Activated CD8-positive, alpha-beta T cell treated with anti-CD3 and anti-CD28 coated beads, Interleukin-2, amount 10 ng/mL, durations not matched to agents 7 days and 5 days (primary cell): Measurements from ENCODE around the gene UBE2G2. TPM values are rescaled to one million over a fixed set of nuclear protein-coding genes. Genes with fewer than 3 reads are reported as not detected.
"Not testable (repeated sequence)": the region's sequence is repeated elsewhere in the genome, so short reads cannot be mapped to it uniquely, and the experiment has no call there.

Experiments used
- ATAC-seq: fragments of 150-1000 bp; cut with Tn5 transposase; one replicate; pipeline ENCODE4 v1.10.0; 2021; ENCODE audit warnings: moderate library complexity
- CTCF ChIA-PET: fragments of 350-600 bp; sonication (Branson Sonifier 250); formaldehyde crosslinking; loops from one replicate; lab custom pipeline; 2021; ENCODE audit warnings: antibody characterized with exemption; lab: Charles Lee
- POLR2A ChIA-PET: fragments of 350-600 bp; sonication (Branson Sonifier 250); formaldehyde crosslinking; loops from one replicate; lab custom pipeline; 2021; ENCODE audit warnings: antibody characterized with exemption; lab: Charles Lee
- DNase-seq: peaks from one replicate; pipeline ENCODE4 v3.0.0-alpha.2; 2020
- H3K27ac Mint-ChIP-seq: one replicate; pipeline ENCODE4 v1.8.0; 2021; ENCODE audit warnings: mild to moderate bottlenecking, mixed read lengths
- H3K27me3 Mint-ChIP-seq: one replicate; pipeline ENCODE4 v1.8.0; 2021; ENCODE audit warnings: low read depth, mixed read lengths
- H3K36me3 Mint-ChIP-seq: one replicate; pipeline ENCODE4 v1.8.0; 2021; ENCODE audit warnings: low read depth, mixed read lengths
- H3K4me1 Mint-ChIP-seq: one replicate; pipeline ENCODE4 v1.8.0; 2021; ENCODE audit warnings: low read depth, mixed read lengths
- H3K4me3 Mint-ChIP-seq: one replicate; pipeline ENCODE4 v1.8.0; 2021; ENCODE audit warnings: mild to moderate bottlenecking, mixed read lengths
- H3K9me3 Mint-ChIP-seq: one replicate; pipeline ENCODE4 v1.8.0; 2022; ENCODE audit warnings: mixed read lengths; ENCODE audit not compliant: insufficient read depth
- total RNA-seq, 2 experiments: library from RNA; stranded (reverse); gene quantifications; one replicate each; pipeline ENCODE4 v1.2.3, GENCODE V29; 2021

Gene UBE2G2
- total RNA-seq, 2 experiments from 2014 or later = 85.5 to 86.0 TPM

DNA sequence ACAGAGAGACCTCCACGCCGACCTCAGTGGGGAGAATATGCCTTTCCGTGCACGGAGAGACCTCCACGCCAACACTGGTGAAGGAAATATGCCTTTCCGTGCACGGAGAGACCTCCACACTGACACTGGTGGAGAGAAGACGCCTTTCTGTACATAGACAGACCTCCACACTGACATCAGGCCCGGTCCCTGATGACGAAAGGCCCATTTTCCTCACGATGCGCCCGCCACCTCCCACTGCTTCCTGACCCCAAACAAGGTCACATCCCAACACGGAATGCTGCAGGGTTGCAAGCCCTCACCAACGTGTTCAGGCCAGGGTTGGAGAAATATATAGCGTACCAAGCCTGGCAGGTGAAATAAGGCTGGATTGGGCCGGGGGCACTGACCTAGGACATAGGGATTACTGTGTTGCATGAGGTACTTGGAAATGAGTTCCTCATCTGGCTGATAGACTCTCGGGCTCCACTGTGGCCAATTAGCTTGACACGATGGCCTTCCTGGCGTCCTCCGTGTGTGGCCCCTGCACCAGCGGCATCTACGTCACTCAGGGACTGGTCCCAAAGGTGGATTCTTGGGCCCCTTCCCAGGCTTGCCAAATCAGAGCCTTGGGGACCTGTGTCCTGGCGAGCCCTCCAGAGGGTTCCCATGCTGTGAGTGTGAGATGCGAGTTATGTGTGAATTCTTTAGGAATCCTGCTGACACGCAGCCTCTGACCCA is 32.8 kb upstream of the UBE2G2 start:
- Mint-ChIP-seq H3K27me3 (peaks cover 2% of the 10 kb centered on the region), H3K27ac (no peak overlapping the region), H3K36me3 (no peaks in the 10 kb centered on the region), H3K4me1 (peaks cover 6% of the 10 kb centered on the region), H3K9me3 (peaks cover 5% of the 10 kb centered on the region), H3K4me3 (no peak overlapping the region)
- ChIA-PET CTCF (no interaction called here), POLR2A (no interaction called here)
- DNase-seq (no peak), ATAC-seq (no peak)

DNA sequence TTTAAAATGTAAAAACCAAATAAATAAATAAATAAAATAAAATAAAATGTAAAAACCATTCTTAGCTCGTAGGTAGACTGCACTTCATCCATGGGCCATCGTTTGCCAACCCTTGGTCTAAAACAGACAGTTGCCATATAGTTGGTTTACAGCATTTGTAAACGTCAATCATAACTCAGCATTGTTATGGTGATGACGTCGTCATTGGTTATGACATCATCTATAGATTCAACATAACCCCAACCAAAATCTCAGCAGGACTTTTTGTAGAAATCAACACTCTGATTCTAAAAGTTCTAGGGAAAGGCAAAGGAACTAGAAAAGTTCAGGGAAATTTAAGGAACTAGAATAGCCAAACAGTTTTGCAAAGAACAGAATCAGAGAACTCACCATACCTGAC is 32.0 kb upstream of the UBE2G2 start:
- Mint-ChIP-seq H3K27me3 (peaks cover 5% of the 10 kb centered on the region), H3K4me3 (no peak overlapping the region), H3K36me3 (no peaks in the 10 kb centered on the region), H3K9me3 (peaks cover 9% of the 10 kb centered on the region), H3K4me1 (peaks cover 6% of the 10 kb centered on the region), H3K27ac (no peak overlapping the region)
- no peak for ATAC-seq
- no peak for DNase-seq
- ChIA-PET CTCF (no interaction called here), POLR2A (no interaction called here)

DNA sequence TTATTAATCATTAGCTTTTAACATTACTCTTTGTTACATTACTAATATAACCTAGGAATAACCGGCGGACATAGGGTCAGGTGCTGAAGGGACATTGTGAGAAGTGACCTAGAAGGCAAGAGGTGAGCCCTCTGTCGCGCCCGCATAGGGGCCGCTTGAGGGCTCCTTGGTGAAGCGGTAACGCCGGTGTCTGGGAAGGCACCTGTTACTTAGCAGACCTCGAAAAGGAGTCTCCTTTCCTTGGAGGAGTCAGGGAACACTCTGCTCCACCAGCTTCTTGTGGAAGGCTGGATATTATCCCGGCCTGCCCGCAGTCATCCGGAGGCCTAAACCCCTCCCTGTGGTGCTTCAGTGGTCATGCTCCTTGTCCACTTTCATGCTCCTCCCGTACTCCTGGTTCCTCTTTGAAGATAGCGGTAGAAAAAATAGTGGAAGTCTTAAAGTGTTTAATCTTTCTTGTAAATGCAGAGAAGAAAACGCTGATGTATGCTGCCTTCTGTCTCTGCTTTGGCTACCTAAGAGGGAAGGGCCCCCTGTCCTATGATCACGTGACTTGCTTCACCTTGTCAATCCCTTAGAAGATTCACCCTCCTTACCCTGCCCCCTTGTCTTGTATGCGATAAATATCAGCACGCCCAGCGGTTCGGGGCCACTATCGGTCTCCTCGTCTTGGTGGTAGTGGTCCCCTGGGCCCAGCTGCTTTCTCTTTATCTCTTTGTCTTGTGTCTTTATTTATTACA is 31.1 kb upstream of the UBE2G2 start:
- POLR2A ChIA-PET, H3K36me3 Mint-ChIP-seq, DNase-seq, H3K27ac Mint-ChIP-seq, CTCF ChIA-PET, H3K4me1 Mint-ChIP-seq, H3K27me3 Mint-ChIP-seq, H3K4me3 Mint-ChIP-seq, ATAC-seq: not testable (repeated sequence)
- peaks cover 19% of the 10 kb centered on the region for H3K9me3 Mint-ChIP-seq

DNA sequence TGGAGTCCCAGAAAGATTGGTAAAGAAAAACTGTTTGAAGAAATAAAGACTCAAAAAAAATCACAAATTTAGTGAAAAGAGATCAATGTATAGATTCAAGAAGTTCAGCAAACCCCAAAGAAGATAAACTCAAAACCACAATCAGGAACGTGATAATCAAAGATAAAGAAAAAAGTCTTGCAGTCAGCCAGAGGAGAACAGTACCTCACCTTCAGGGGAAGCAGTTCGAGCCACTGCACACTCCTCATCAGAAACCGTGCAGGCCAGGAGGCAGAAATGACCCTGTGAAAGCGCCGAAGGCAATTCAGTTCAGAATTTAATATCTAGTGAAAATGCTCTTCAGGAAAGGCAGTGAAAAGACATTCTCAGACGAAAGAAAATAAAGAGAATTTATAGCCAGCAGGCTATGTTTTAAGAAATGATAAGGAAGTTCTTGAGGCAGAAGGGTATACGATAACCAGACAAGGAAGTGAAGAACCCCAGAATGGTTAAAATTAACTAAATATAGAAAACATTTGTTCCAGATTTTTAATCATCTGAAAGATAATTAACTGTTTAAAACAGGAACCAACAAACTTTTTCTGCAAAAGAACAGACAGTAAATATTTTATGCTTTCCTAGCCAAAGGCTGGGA is 29.7 kb upstream of the UBE2G2 start:
- POLR2A ChIA-PET = no interaction called here
- Mint-ChIP-seq H3K27me3 (peaks cover 14% of the 10 kb centered on the region), H3K9me3 (peaks cover 27% of the 10 kb centered on the region), H3K4me3 (no peak overlapping the region), H3K27ac (no peak overlapping the region), H3K36me3 (peaks cover 5% of the 10 kb centered on the region), H3K4me1 (peaks cover 6% of the 10 kb centered on the region)
- ATAC-seq = no peak
- no peak for DNase-seq
- CTCF ChIA-PET = no interaction called here

DNA sequence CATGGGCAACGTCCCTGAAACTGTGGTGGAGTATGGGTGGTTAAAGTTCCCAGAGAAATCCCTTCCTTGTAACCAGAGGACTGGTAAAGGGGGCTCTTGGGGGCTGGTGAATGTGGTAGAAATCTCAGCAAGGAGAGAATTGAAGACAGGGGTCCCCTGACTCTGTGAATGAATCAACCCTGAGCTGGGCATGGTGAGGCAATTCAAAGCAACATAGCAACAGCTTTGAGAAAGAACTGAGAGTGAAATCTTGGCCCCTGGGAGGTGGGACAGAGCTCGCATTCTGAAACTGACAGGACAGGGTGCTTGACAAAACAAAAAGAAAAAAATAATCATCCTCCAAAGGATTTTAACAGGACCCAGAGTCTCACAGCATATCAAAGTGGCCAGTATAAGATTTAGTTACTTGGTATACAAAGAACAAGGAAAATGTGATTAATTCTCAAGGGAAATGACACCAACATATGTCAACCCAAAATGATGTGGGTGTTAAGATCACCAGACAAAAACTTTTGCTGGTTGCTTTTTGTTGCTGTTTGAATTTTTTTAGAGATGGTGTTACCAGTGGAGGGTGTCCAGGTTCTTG is 28.0 kb upstream of the UBE2G2 start:
- ChIA-PET POLR2A (no interaction called here), CTCF (no interaction called here)
- H3K36me3 Mint-ChIP-seq = peaks cover 5% of the 10 kb centered on the region
- H3K27ac Mint-ChIP-seq = no peak overlapping the region
- H3K4me1 Mint-ChIP-seq = peaks cover 6% of the 10 kb centered on the region
- no peak overlapping the region for H3K4me3 Mint-ChIP-seq
- DNase-seq (no peak), ATAC-seq (no peak)
- H3K27me3 Mint-ChIP-seq = peaks cover 16% of the 10 kb centered on the region
- peaks cover 27% of the 10 kb centered on the region for H3K9me3 Mint-ChIP-seq

DNA sequence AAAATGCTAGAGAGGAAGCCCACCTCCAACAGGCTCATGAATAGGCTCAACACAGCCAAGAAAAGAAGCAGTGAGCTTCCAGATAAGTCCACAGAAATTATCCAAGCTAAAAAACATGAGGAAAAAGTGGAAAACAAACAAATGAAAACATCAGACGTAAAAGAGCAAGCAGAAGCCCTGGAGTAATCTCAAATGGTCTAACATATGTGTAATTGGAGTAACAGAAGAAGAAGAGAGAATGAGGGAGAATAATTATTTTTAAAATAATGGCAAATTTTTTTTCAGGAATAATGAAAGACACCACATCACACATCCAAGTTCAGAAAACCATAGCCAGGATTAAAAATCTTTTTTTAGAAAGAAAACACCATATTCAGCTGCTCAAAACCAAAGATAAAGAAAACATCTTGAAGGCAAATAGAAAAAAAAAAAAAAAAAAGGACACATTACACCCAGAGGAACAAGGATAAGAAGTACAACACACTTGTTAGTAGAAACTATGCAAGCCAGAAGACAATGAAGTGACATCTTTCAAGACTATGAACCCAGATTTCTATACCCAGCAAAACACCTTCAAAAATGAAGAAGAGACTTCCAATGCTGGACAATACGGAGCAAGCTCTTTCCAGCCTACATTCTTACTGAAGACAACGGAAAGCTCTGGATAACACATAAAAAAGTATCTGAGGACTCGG is 26.9 kb upstream of the UBE2G2 start:
- CTCF ChIA-PET = no interaction called here
- POLR2A ChIA-PET = no interaction called here

DNA sequence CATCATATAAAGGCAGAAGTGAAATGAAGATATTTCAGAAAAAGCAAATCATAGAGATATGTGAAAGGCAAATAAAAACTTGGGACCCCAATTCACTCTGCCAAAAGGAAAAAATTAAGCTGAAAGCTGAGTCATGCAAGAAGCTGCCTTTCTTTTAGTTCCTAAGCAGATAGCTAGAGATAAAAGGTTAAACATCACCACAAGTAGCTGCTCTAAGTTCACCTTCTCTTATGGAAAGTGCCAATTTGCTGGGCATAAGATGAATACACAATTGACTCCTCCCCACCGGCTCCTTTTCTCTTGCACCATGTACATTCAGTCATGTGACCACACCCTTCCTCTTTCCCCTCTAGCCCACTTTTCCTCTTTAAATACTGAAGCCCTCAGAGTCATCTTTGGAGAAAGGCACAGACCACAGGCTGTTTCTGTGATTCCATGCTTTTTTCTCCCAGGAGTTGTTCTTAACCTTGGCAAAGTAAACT is 21.6 kb upstream of the UBE2G2 start:
- POLR2A ChIA-PET = no interaction called here
- no peak overlapping the region for H3K27ac Mint-ChIP-seq
- CTCF ChIA-PET = interaction anchor here (1.0 to 1.9 kb wide), 4 partner anchors 20 to 30 kb away, joined by 3 to 10 read pairs (median 4); partner anchors contain the start of gene UBE2G2
- H3K4me1 Mint-ChIP-seq = no peaks in the 10 kb centered on the region
- peaks cover 8% of the 10 kb centered on the region for H3K36me3 Mint-ChIP-seq
- peaks cover 14% of the 10 kb centered on the region for H3K27me3 Mint-ChIP-seq
- peaks cover 34% of the 10 kb centered on the region for H3K9me3 Mint-ChIP-seq
- DNase-seq = no peak
- ATAC-seq = no peak
- H3K4me3 Mint-ChIP-seq = no peak overlapping the region

More for the DNA sequence above, 26.9 kb upstream of the UBE2G2 start:
- ATAC-seq = no peak
- Mint-ChIP-seq H3K4me3 (no peak overlapping the region), H3K36me3 (peaks cover 7% of the 10 kb centered on the region), H3K27me3 (peaks cover 16% of the 10 kb centered on the region), H3K9me3 (peaks cover 30% of the 10 kb centered on the region), H3K4me1 (peaks cover 6% of the 10 kb centered on the region), H3K27ac (no peak overlapping the region)
- no peak for DNase-seq

DNA sequence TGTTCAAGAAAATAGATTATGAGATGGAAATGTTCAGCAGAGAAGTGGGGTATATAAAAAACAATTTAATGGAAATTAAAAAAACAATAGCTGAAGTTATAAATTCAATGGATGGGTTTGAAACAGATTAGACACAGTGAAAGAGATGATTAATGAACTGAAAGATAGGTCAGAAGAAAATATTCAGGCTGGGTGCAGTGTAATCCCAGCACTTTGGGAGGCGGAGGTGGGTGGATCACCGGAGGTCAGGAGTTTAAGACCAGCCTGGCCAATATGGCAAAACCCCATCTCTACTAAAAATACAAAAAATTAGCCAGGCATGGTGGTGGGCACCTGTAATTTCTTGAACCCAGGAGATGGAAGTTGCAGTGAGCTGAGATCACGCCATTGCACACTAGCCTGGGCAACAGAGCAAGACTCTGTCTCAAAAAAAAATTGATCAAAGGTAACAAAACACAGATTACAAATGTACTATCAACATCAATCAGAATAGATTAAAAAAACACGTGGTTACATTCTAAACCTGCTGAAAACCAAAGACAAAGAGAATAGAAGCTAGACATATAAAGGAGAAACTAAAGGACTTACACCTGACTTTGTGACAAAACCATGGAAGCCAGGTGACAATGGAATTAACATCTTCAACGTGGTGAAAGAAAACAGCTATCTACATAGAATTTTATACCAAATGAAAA is 21.0 kb upstream of the UBE2G2 start:
- peaks cover 5% of the 10 kb centered on the region for H3K36me3 Mint-ChIP-seq
- H3K4me3 Mint-ChIP-seq = no peak overlapping the region
- ChIA-PET CTCF (interaction anchor here (1.0 to 1.9 kb wide), 4 partner anchors 19 to 29 kb away, joined by 3 to 10 read pairs (median 4); partner anchors contain the start of gene UBE2G2), POLR2A (no interaction called here)
- no peak for ATAC-seq
- H3K9me3 Mint-ChIP-seq = peaks cover 28% of the 10 kb centered on the region
- DNase-seq = no peak
- peaks cover 12% of the 10 kb centered on the region for H3K27me3 Mint-ChIP-seq
- no peaks in the 10 kb centered on the region for H3K4me1 Mint-ChIP-seq
- H3K27ac Mint-ChIP-seq = no peak overlapping the region

DNA sequence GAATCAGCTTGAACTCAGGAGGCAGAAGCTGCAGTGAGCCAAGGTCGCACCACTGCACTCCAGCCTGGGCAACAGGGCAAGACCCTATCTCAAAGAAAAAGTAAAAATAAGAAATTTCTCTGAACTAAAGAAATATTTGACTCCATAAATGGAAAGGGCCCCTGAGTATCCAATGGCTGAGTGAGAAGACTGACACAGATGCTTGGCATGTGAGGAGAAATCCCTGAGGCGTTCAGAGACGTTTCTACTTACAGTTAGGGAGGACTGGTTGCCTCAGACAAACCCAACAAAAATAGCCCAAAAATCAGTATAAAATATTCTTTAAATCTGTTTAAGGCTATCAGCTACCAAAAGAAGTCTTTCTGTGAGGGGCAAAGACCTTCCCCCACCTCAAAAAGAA is 19.2 kb upstream of the UBE2G2 start:
- ATAC-seq = no peak
- H3K27ac Mint-ChIP-seq = no peak overlapping the region
- no peak overlapping the region for H3K4me3 Mint-ChIP-seq
- no peak for DNase-seq
- H3K4me1 Mint-ChIP-seq = peaks cover 14% of the 10 kb centered on the region
- POLR2A ChIA-PET = interaction anchor here (1.1 kb wide), 1 partner anchor 53 kb away, joined by 4 read pairs; the partner anchor contains the start of gene PTTG1IP
- H3K36me3 Mint-ChIP-seq = peaks cover 5% of the 10 kb centered on the region
- peaks cover 5% of the 10 kb centered on the region for H3K27me3 Mint-ChIP-seq
- H3K9me3 Mint-ChIP-seq = peaks cover 20% of the 10 kb centered on the region
- CTCF ChIA-PET = no interaction called here

DNA sequence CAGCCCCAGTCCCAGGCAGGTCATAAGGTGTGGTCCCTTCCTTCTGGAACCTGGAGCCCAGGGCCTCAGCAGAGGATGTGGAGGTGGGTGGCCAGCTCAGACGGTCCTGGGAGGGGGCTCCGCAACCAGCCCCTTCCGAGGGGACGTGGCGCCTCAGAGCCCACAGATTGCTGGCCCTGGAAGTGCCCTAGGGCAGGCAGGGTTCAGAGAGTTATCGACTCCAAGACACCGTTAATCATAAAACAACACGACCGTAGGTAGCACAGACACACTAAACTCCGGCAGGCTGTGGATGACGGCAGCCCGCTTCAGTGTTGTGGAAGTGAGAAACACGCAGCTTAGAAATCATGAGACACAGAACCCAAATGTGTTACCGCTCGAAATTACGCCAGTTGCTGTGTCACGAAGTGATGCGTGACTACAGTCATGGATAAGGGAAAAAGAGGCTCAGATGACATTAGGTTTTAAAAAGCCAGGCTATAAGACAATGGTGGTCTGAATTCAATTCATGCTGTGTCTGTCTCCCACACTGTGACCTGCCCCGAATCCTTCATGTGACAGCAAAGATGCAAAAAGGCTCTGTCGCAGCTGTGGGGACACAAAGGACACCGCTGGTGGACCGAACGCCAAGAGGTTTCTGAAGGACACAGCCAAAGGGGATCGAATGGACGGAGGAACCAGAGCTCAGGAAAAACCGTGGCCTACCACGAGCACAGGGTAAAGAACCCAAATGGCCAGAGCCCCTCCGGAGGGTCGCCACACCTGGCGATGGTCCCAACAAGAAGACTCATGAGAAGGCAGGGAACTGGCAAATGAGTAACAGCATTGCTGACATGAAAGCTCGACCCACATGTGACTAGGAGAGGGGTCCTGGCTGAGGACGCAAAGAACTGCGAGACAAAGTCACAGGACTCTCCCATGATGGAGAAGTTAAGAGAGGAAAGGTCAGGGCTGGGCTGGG is 17.9 kb upstream of the UBE2G2 start:
- H3K36me3 Mint-ChIP-seq = peaks cover 5% of the 10 kb centered on the region
- ChIA-PET POLR2A (interaction anchor here (1.1 to 1.5 kb wide), 2 partner anchors 18 to 54 kb away, joined by 3 to 4 read pairs; partner anchors contain the start of genes PTTG1IP and UBE2G2), CTCF (interaction anchor here (1.0 kb wide), 1 partner anchor 481 kb away, joined by 3 read pairs; the partner anchor contains the start of gene CFAP410)
- ATAC-seq (no peak), DNase-seq (no peak)
- H3K27ac Mint-ChIP-seq = peak overlapping the region; percentile 64
- peaks cover 17% of the 10 kb centered on the region for H3K4me1 Mint-ChIP-seq
- peaks cover 20% of the 10 kb centered on the region for H3K9me3 Mint-ChIP-seq
- peaks cover 5% of the 10 kb centered on the region for H3K27me3 Mint-ChIP-seq
- peak overlapping the region; percentile 51 for H3K4me3 Mint-ChIP-seq
